ENCODE measurements around the gene IL4R. TPM values are rescaled to one million over a fixed set of nuclear protein-coding genes. Genes with fewer than 3 reads are reported as not detected.
"Not testable (repeated sequence)": the region's sequence is repeated elsewhere in the genome, so short reads cannot be mapped to it uniquely, and the experiment has no call there.

Gene IL4R
- total RNA-seq, 2 donors from 2014 or later, result 213 to 224 TPM

- H3K27ac Mint-ChIP-seq, result peak overlapping the region; percentile 90 to 96
Observed at GRCh38 chr16:27409958-27410357, 96.2 kb downstream of the IL4R start.

GRCh38 chr16:27410761-27411160 lies 97.0 kb downstream of the IL4R start:
- ATAC-seq, result no peak
- DNase-seq (ENCODE audit: low spot score), result no peak
- Mint-ChIP-seq H3K4me1 (ENCODE audit: low read depth in 2 of 2) (peaks cover 67 to 84% of the 10 kb centered on the region in 2 donors), H3K27me3 (no peaks in the 10 kb centered on the region), H3K27ac (peak overlapping the region; percentile 85 to 90), H3K36me3 (peaks cover 44% of the 10 kb centered on the region), H3K4me3 (peak overlapping the region; percentile 53), H3K9me3 (peaks cover 5% of the 10 kb centered on the region)

More at GRCh38 chr16:27409958-27410357, 96.2 kb downstream of the IL4R start:
- H3K36me3 Mint-ChIP-seq, result peaks cover 40% of the 10 kb centered on the region
- DNase-seq (ENCODE audit: low spot score); ATAC-seq; H3K27me3 Mint-ChIP-seq; H3K9me3 Mint-ChIP-seq; H3K4me3 Mint-ChIP-seq: not testable (repeated sequence)
- peaks cover 66 to 76% of the 10 kb centered on the region in 2 donors for H3K4me1 Mint-ChIP-seq (ENCODE audit: low read depth in 2 of 2)

GRCh38 chr16:27413956-27414355 lies 100.2 kb downstream of the IL4R start:
- Mint-ChIP-seq H3K27me3 (no peaks in the 10 kb centered on the region), H3K4me3 (peak overlapping the region; percentile 39), H3K9me3 (no peaks in the 10 kb centered on the region), H3K4me1 (ENCODE audit: low read depth in 2 of 2) (peaks cover 53 to 68% of the 10 kb centered on the region in 2 donors), H3K27ac (peak overlapping the region in 1 of 2 donors; percentile 98), H3K36me3 (peaks cover 53% of the 10 kb centered on the region)
- DNase-seq (ENCODE audit: low spot score) (no peak), ATAC-seq (no peak)

Other genes starting within 250 kb of the IL4R start
- not detected for gene C16orf82, start 247.0 kb upstream of the IL4R start, total RNA-seq
- gene KDM8, start 110.4 kb upstream of the IL4R start, total RNA-seq, result 10 to 100 TPM in 1 of 2 donors, 1 to 10 TPM in 1; 7.3 to 12.0 TPM
- 10 to 100 TPM; 37.7 to 50.4 TPM for gene NSMCE1, start 45.2 kb upstream of the IL4R start, total RNA-seq
- gene IL21R, start 88.2 kb downstream of the IL4R start, total RNA-seq, result 10 to 100 TPM; 58.3 to 64.4 TPM
- 100 to 1,000 TPM; 111 to 128 TPM for gene GTF3C1, start 235.9 kb downstream of the IL4R start, total RNA-seq
- gene KATNIP, start 236.2 kb downstream of the IL4R start, total RNA-seq, result 10 to 100 TPM; 30.0 to 38.2 TPM